Heart left ventricle (tissue), 16 donors: Measurements from ENCODE around the gene DNAJB2. TPM values are rescaled to one million over a fixed set of nuclear protein-coding genes. Genes with fewer than 3 reads are reported as not detected.
A peak's percentile ranks its signal among the peaks of the same experiment; 100 is the strongest.
"Not testable (repeated sequence)": the region's sequence is repeated elsewhere in the genome, so short reads cannot be mapped to it uniquely, and the experiment has no call there.

Experiments used
- ATAC-seq, 4 donors: fragments of 200-7000 bp; cut with Tn5 transposase; one replicate each; pipeline ENCODE4 v1.9.1; 2020 to 2022; ENCODE audit warnings: moderate library complexity in 4 of 4, mild to moderate bottlenecking in 3 of 4, moderate number of reproducible peaks in 1 of 4
- DNase-seq, 5 donors: peaks; one replicate each; pipeline ENCODE4 v3.0.0-alpha.2; 2020
- H3K27ac ChIP-seq, 12 donors: fragments of 200-600 bp; sonication (generic) in 4 of 12; one replicate each; pipeline versions ENCODE4 v1.5.0 to v1.8.0; 2016 to 2022; ENCODE audit warnings: mild to moderate bottlenecking in 2 of 12
- H3K27me3 ChIP-seq, 9 donors: fragments of 200-600 bp; sonication (generic) in 2 of 9; one replicate each; pipeline versions ENCODE4 v1.5.1 to v1.8.0; 2016 to 2022; ENCODE audit warnings: mild to moderate bottlenecking in 3 of 9
- H3K36me3 ChIP-seq, 9 donors: fragments of 200-600 bp; sonication (generic) in 2 of 9; one replicate each; pipeline versions ENCODE4 v1.5.0 to v1.8.0; 2018 to 2022; ENCODE audit warnings: mild to moderate bottlenecking in 2 of 9
- H3K4me1 ChIP-seq, 12 donors: fragments of 200-600 bp; sonication (generic) in 4 of 12; one replicate each; pipeline versions ENCODE4 v1.5.0 to v1.8.0; 2016 to 2022; ENCODE audit warnings: mild to moderate bottlenecking in 3 of 12
- H3K4me3 ChIP-seq, 12 donors: fragments of 200-600 bp; sonication (generic) in 4 of 12; one replicate each; pipeline versions ENCODE4 v1.5.0 to v1.8.0; 2017 to 2022; ENCODE audit warnings: mild to moderate bottlenecking in 9 of 12, moderate library complexity in 4 of 12
- H3K9me3 ChIP-seq, 12 donors: fragments of 200-600 bp; sonication (generic) in 4 of 12; one replicate each; pipeline versions ENCODE4 v1.5.0 to v1.8.0; 2016 to 2022; ENCODE audit warnings: mild to moderate bottlenecking in 1 of 12
- POLR2A ChIP-seq, 2 donors: fragments of 450-650 bp; IDR thresholded peaks; one replicate each; pipeline ENCODE4 v1.6.1; 2017; ENCODE audit warnings: antibody characterized with exemption in 2 of 2, mild to moderate bottlenecking in 2 of 2, moderate library complexity in 2 of 2
- WGBS, 4 donors: extraction: QIAGEN DNeasy Blood & Tissue Kit in 2 of 4; methylation state at CpG; one replicate each; pipeline versions ENCODE4 v1.1.5 to v1.1.7; 2013 to 2018; 5-methylcytosine and 5-hydroxymethylcytosine counted together
- intact Hi-C, 10 donors: fragments of 100-400 bp; cut with DNase I; formaldehyde crosslinking; loops; one replicate each; pipeline versions ENCODE4 v1.11.1 to v1.14.2; 2022
- polyA plus RNA-seq, 2 donors: library from polyadenylated mRNA; stranded (reverse); fragments of 200-250 nt; gene quantifications; one replicate each; pipeline ENCODE4 v1.2.3, GENCODE V29; 2013
- total RNA-seq, 9 donors: library from RNA; depleted of rRNA in 2 of 9; stranded (reverse); fragments of >200 nt in 2 of 9; fragmentation: NEBNext Ultra II Directional in 3 of 9; extraction: Animal tissue kit (Norgen Biotek cat#: 25700) in 3 of 9; gene quantifications; one replicate each; pipeline versions ENCODE4 v1.1.0 to v1.2.4, GENCODE V29; 2016 to 2023
- TF ChIP-seq, protein P1 (sequence below), 12 donors: fragments of 200-600 bp; sonication (generic) in 4 of 12; IDR thresholded peaks; one replicate each; pipeline versions ENCODE4 v1.5.0 to v1.8.0; 2018 to 2022; ENCODE audit warnings: antibody characterized with exemption in 12 of 12, mild to moderate bottlenecking in 5 of 12
- donor health status: ischemic (EF 13 %, LVEDD 7.1; RV severe dilation, severe dysfunction).
- donor health status: healthy with polysubstance abuse.
- donor health status: DM: no; HTN: yes; CAD: no.
- donor health status: DM: no; HTN: no; CAD: no.
- donor health status: ischemic (EF 25% LVEDD 6.9; RV normal size, moderate dysfunction).
- donor health status: ischemic (EF 25% LVEDD 5.7; RV mildly dilated, moderate dysfunction).
- donor health status: healthy.
- donor health status: DM: yes; HTN: yes; CAD: no.
- donor health status: ischemic (EF 35%, LVEDD 5.7; RV mildly dilated, moderate dysfunction).
- donor health status: nonischemic (EF 11% LVEDD 7.7; RV severe dilation, severe dysfunction).
- donor health status: DM: yes; HTN: yes; CAD: no.
- donor health status: PGD.
- donor health status: ischemic (EF 29% LVEDD 5.4; RV normal size, mild dysfunction).
- donor health status: nonischemic (EF 23%, LVEDD 6.1; RV moderate dilation, normal function).

DNAJB2 gene
- total and polyA plus RNA-seq, 11 donors = 61.3 to 181 (median 74.9) TPM

DNA sequence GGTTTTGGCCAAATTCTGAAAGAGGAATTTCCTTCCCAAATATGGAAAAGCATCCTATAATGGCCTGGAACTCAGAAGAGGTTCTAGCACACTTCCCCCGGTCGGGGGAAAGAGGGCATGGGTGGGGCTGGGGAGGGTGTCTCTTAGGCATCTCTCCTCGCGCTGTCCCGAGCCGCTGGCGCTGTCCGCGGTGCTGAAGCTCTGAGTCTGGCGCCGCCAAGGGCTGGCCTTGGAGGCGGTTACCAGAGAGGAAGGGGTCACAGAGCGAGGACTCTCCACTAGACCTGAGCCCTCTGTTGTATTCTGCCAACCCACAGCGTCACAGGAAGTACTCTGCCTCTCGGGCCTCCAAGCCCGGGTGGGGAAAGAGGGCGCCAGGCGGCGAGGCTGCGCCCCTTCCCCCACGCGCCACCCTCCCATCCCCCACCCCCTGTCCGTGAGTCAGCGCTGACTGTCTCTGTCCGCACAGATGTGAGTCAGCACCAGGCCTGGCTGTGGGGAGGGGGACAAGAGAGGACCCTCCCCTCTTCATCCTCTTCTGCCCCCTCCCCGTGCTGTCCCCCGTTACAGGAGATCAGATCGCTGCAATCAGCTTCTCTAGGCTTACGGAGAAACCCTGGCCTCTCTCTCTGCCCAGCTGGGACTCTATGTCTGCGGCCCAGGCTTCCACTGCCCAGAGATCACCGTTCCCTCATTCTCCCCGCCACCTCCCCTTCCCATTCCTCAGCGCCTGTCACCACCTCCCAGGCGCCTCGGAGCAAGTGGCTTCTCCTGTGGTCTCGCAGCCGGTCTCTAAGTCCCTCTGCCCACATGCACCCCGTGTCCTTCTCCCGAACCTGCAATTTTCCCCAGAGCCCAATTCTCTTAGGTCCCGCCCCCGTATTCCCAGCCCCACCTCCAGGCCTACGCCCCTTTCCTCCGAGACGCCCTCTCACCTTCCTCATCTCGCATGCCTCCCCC lies 29.3 kb downstream of the DNAJB2 start:
- H3K9me3 ChIP-seq = no peaks in the 10 kb centered on the region
- DNase-seq = peak in 4 of 5 donors; percentile 42 to 84 (median 70)
- TF ChIP-seq, protein P1, sequence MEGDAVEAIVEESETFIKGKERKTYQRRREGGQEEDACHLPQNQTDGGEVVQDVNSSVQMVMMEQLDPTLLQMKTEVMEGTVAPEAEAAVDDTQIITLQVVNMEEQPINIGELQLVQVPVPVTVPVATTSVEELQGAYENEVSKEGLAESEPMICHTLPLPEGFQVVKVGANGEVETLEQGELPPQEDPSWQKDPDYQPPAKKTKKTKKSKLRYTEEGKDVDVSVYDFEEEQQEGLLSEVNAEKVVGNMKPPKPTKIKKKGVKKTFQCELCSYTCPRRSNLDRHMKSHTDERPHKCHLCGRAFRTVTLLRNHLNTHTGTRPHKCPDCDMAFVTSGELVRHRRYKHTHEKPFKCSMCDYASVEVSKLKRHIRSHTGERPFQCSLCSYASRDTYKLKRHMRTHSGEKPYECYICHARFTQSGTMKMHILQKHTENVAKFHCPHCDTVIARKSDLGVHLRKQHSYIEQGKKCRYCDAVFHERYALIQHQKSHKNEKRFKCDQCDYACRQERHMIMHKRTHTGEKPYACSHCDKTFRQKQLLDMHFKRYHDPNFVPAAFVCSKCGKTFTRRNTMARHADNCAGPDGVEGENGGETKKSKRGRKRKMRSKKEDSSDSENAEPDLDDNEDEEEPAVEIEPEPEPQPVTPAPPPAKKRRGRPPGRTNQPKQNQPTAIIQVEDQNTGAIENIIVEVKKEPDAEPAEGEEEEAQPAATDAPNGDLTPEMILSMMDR (IDR thresholded peaks at IDR 0.05) = no peak
- no peak for TF ChIP-seq POLR2A (IDR thresholded peaks at IDR 0.05)
- H3K4me3 ChIP-seq = no peak overlapping the region
- H3K27me3 ChIP-seq = peaks cover 11 to 61% (median 27%) of the 10 kb centered on the region in 9 donors
- H3K27ac ChIP-seq = no peak overlapping the region
- intact Hi-C loops = loop anchor here in 1 of 10 donors (10.0 kb wide), 1 partner anchor 254 kb away; no protein-coding TSS in a partner anchor
- peaks cover 0 to 14% (median 0%) of the 10 kb centered on the region in 12 donors for H3K4me1 ChIP-seq
- H3K36me3 ChIP-seq = no peaks in the 10 kb centered on the region
- ATAC-seq = peak; percentile 51 to 82 (median 80)
- 3 to 6% (median 3%) methylated on average over 40 to 45 of the region's 45 CpGs for WGBS, 4 donors

DNA sequence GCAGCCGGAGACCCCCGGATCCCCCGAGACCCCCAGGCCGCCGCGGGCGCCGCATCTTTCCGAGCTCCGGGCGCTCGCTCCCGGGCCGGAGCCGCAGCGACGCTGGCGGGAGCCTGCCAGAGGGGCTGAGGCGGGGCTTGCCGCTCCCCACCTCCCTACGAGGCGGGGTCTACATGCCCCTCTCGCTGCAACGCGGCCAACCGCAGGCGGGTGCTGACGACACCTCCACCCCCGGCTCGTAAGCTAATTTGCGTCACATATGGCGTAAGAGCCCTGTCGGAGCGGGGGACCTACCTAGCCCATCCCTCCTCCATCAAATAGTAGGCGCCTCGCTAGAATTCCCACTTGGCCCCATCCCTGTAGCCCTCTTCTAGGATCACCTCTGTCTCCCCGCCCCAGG lies 30.1 kb downstream of the DNAJB2 start, which contains the start of gene PTPRN:
TSS of gene PTPRN (minus strand) at position 124 of the 400 bp plus-strand sequence. CDS start at position 55, 69 bp downstream.
- ATAC-seq (no peak), DNase-seq (no peak)
- intact Hi-C loops = loop anchor here in 1 of 10 donors (10.0 kb wide), 1 partner anchor 254 kb away; no protein-coding TSS in a partner anchor
- H3K4me3 ChIP-seq = no peak within 1 kb of the TSS
- H3K27ac ChIP-seq = no peak within 1 kb of the TSS
- H3K27me3 ChIP-seq = peaks cover 11 to 67% (median 27%) of the 10 kb centered on the region in 9 donors
- TF ChIP-seq, protein P1 (IDR thresholded peaks at IDR 0.05) = no peak
- no peak for TF ChIP-seq POLR2A (IDR thresholded peaks at IDR 0.05)
- H3K9me3 ChIP-seq = no peaks in the 10 kb centered on the region
- no peaks in the 10 kb centered on the region for H3K36me3 ChIP-seq
- H3K4me1 ChIP-seq = peaks cover 0 to 14% (median 0%) of the 10 kb centered on the region in 12 donors
- WGBS, 4 donors = 2 to 3% (median 2%) methylated on average over 6 to 37 of the region's 37 CpGs

DNA sequence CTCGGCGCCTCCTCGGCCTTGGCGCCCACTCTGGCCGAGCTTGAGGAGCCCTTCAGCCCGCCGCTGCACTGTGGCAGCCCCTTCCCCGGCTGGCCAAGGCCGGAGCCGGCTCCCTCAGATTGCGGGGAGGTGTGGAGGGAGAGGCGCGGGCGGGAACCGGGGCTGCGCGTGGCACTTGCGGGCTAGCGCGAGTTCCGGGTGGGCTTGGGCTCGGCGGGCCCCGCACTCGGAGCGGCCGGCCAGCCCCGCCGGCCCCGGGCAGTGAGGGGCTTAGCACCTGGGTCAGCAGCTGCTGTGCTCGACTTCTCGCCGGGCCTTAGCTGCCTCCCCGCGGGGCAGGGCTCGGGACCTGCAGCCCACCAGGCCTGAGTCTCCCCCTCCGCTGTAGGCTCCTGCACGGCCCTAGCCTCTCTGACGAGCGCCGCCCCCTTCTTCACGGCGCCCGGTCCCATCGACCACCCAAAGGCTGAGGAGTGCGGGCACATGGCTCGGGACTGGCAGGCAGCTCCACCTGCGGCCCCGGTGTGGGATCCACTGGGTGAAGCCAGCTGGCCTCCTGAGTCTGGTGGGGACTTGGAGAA lies 33.6 kb downstream of the DNAJB2 start:
- H3K4me1 ChIP-seq = peaks cover 0 to 14% (median 0%) of the 10 kb centered on the region in 12 donors
- peaks cover 11 to 48% (median 27%) of the 10 kb centered on the region in 9 donors for H3K27me3 ChIP-seq
- H3K36me3 ChIP-seq, H3K9me3 ChIP-seq, intact Hi-C loops, H3K4me3 ChIP-seq, H3K27ac ChIP-seq, ATAC-seq: not testable (repeated sequence)
- WGBS, 4 donors = 88 to 92% (median 92%) methylated on average over 39 to 49 of the region's 49 CpGs
- peak in 1 of 5 donors; percentile 61 for DNase-seq

DNA sequence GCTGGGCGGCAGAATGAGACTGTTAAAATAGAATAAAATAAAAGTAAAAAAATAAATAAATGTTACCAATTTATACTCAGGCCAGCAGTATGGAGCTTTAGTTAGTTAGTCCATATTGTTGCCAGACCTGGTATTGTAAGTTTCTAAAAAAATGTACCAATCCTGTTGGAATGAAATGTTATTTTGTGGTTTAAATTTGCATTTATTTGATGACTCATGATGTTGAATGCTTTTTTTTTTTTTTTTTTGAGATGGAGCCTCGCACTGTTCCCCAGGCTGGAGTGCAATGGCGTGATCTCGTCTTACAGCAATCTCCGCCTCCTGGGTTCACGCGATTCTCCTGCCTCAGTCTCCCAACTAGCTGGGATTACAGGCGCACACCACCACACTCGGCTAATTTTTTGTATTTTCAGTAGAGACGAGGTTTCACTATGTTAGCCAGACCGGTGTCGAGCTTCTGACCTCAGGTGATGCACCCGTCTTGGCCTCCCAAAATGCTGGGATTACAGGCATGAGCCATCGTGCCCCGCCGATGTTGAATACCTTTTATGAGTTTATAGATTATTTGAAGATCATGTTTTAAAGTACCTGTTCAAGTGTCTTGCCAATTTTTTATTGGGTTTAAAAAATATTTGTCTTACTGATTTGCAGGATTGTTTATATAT lies 35.8 kb downstream of the DNAJB2 start:
- intact Hi-C loops = no loop called here
- no peak for DNase-seq
- peaks cover 0 to 37% (median 5%) of the 10 kb centered on the region in 9 donors for H3K27me3 ChIP-seq
- no peak overlapping the region for H3K4me3 ChIP-seq
- H3K9me3 ChIP-seq = no peaks in the 10 kb centered on the region
- WGBS, 4 donors = 88 to 93% (median 90%) methylated on average over 16 of the region's 16 CpGs
- ATAC-seq = no peak
- H3K27ac ChIP-seq = no peak overlapping the region
- H3K36me3 ChIP-seq = no peaks in the 10 kb centered on the region
- TF ChIP-seq POLR2A (IDR thresholded peaks at IDR 0.05) = no peak
- TF ChIP-seq, protein P1 (IDR thresholded peaks at IDR 0.05) = no peak
- no peaks in the 10 kb centered on the region for H3K4me1 ChIP-seq
